ENCODE measurements around the gene CPAMD8.
"Not testable (repeated sequence)": the region's sequence is repeated elsewhere in the genome, so short reads cannot be mapped to it uniquely, and the experiment has no call there.

CPAMD8 gene

GRCh38 chr19:16878181-16878965 is 148.2 kb downstream of the CPAMD8 start:
- H3K4me2 ChIP-seq (ENCODE audit: low read length): no peak overlapping the region
- H3K4me1 ChIP-seq: no peaks in the 10 kb centered on the region
- TF ChIP-seq CTCF (IDR thresholded peaks at IDR 0.05): no peak
- no peaks in the 10 kb centered on the region for H3K79me2 ChIP-seq
- no peak overlapping the region for H3K27ac ChIP-seq
- no peaks in the 10 kb centered on the region for H3K36me3 ChIP-seq (ENCODE audit: control insufficient read depth, insufficient read depth, low read length)
- no peaks in the 10 kb centered on the region for H3K9me3 ChIP-seq (ENCODE audit: control insufficient read depth, low read length)
- no peak overlapping the region for H2AFZ ChIP-seq
- no peak overlapping the region for H3K9ac ChIP-seq
- H3K27me3 ChIP-seq (ENCODE audit: control insufficient read depth, insufficient read depth, low read length): no peaks in the 10 kb centered on the region
- no peak overlapping the region for H3K4me3 ChIP-seq (ENCODE audit: low read depth, low read length)

- Histone ChIP-seq H3K9ac (no peak overlapping the region), H3K79me2 (peaks cover 5% of the 10 kb centered on the region), H3K4me3 (ENCODE audit: low read depth, low read length) (no peak overlapping the region), H3K4me2 (ENCODE audit: low read length) (no peak overlapping the region), H3K27me3 (ENCODE audit: control insufficient read depth, insufficient read depth, low read length) (no peaks in the 10 kb centered on the region), H3K27ac (peak overlapping the region; percentile 49), H3K36me3 (ENCODE audit: control insufficient read depth, insufficient read depth, low read length) (no peaks in the 10 kb centered on the region), H3K4me1 (no peaks in the 10 kb centered on the region), H3K9me3 (ENCODE audit: control insufficient read depth, low read length) (no peaks in the 10 kb centered on the region), H2AFZ (no peak overlapping the region)
- TF ChIP-seq CTCF (IDR thresholded peaks at IDR 0.05): no peak
These were observed 149.0 kb downstream of the CPAMD8 start for GRCh38 chr19:16877581-16877980.

- H3K27me3 ChIP-seq (ENCODE audit: control insufficient read depth, insufficient read depth, low read length): no peaks in the 10 kb centered on the region
- H3K9me3 ChIP-seq (ENCODE audit: control insufficient read depth, low read length): no peaks in the 10 kb centered on the region
- H3K36me3 ChIP-seq (ENCODE audit: control insufficient read depth, insufficient read depth, low read length): no peaks in the 10 kb centered on the region
- H3K4me1 ChIP-seq: no peaks in the 10 kb centered on the region
- peaks cover 8% of the 10 kb centered on the region for H3K79me2 ChIP-seq
- no peak overlapping the region for H2AFZ ChIP-seq
- peak overlapping the region; percentile 49 for H3K27ac ChIP-seq
- no peak for TF ChIP-seq CTCF (IDR thresholded peaks at IDR 0.05)
- no peak overlapping the region for H3K9ac ChIP-seq
- H3K4me3 ChIP-seq (ENCODE audit: low read depth, low read length): no peak overlapping the region
- H3K4me2 ChIP-seq (ENCODE audit: low read length): no peak overlapping the region
These were observed 149.7 kb downstream of the CPAMD8 start for GRCh38 chr19:16876904-16877361.

GRCh38 chr19:16875584-16876555 is 150.7 kb downstream of the CPAMD8 start:
- Histone ChIP-seq H3K79me2 (peaks cover 8% of the 10 kb centered on the region), H2AFZ (no peak overlapping the region), H3K4me1 (no peaks in the 10 kb centered on the region), H3K27ac (no peak overlapping the region), H3K4me2 (ENCODE audit: low read length) (no peak overlapping the region), H3K9ac (no peak overlapping the region), H3K9me3 (ENCODE audit: control insufficient read depth, low read length) (no peaks in the 10 kb centered on the region), H3K27me3 (ENCODE audit: control insufficient read depth, insufficient read depth, low read length) (no peaks in the 10 kb centered on the region), H3K36me3 (ENCODE audit: control insufficient read depth, insufficient read depth, low read length) (no peaks in the 10 kb centered on the region), H3K4me3 (ENCODE audit: low read depth, low read length) (no peak overlapping the region)
- TF ChIP-seq CTCF (IDR thresholded peaks at IDR 0.05): no peak

- not testable (repeated sequence) for H3K4me3 ChIP-seq (ENCODE audit: low read depth, low read length); H3K79me2 ChIP-seq; H2AFZ ChIP-seq; H3K27me3 ChIP-seq (ENCODE audit: control insufficient read depth, insufficient read depth, low read length); H3K4me1 ChIP-seq; H3K27ac ChIP-seq; H3K36me3 ChIP-seq (ENCODE audit: control insufficient read depth, insufficient read depth, low read length); H3K4me2 ChIP-seq (ENCODE audit: low read length); H3K9me3 ChIP-seq (ENCODE audit: control insufficient read depth, low read length); H3K9ac ChIP-seq
These were observed 151.7 kb downstream of the CPAMD8 start for GRCh38 chr19:16874978-16875299.

Measured in parathyroid adenoma (tissue), 2 donors.